ENCODE data around the gene EYS. TPM values are rescaled to one million over a fixed set of nuclear protein-coding genes. Genes with fewer than 3 reads are reported as not detected.

EYS gene
- total and polyA plus RNA-seq, 2 of the 8 experiments (the other 6 are each of a cell fraction or from before 2014, with no cell fraction given): 0.05 to 0.13 TPM

DNA sequence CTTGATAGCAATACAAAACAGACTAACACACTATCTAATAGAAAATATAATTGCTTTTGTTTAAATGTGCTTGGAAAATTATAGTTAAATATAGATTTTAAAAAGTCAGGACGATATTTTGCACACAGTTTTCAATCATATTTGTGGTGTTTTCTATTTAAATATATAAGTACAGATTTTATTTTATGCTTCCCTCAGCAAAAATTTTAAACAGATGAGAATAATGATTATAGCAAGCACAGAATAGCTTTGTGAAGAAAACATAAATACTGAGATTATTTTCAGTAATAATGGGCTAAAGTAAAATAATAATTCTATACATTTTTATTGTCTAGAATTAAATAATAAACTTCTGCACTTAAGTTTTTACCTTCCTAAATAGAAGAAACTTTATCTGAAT lies 1262.0 kb downstream of the EYS start:
- peaks cover 0 to 2% (median 0%) of the 10 kb centered on the region in 4 experiments; a peak in 1 of 8 replicates for H3K36me3 ChIP-seq (ENCODE audit: control insufficient read depth in 2 of 4, insufficient read depth in 4 of 4, low read length in 3 of 4)
- no peak overlapping the region for H3K9ac ChIP-seq (replicated peaks in 1 of 4; ENCODE audit: extremely low read depth in 1 of 4, low read depth in 3 of 4, low read length in 3 of 4)
- 60% methylated on average over 1 of the region's 1 CpG; no CpG with 5 or more reads in 1 of the 2 experiments for WGBS, 2 experiments (ENCODE audit: extremely low coverage in 1 of 2, insufficient coverage in 1 of 2, insufficient read length in 1 of 2, insufficient replicate concordance in 2 of 2, low coverage in 1 of 2, low lambda C conversion rate in 2 of 2, missing lambda C conversion rate in 1 of 2)
- no peak overlapping the region for H3K27ac ChIP-seq (ENCODE audit: low read depth, low read length)
- TF ChIP-seq EP300 (IDR thresholded peaks at IDR 0.05; ENCODE audit: borderline replicate concordance in 1 of 2, low read depth in 2 of 2, low read length in 2 of 2) (no peak), MAFK (IDR thresholded peaks at IDR 0.05; ENCODE audit: low read depth, low read length) (peak; percentile 43; the same call in 1 of the 2 replicates)
- no peak overlapping the region for H3K4me3 ChIP-seq (ENCODE audit: extremely low read depth in 1 of 4, insufficient read depth in 2 of 4, low read depth in 3 of 4, low read length in 4 of 4)
- no peak overlapping the region for H4K8ac ChIP-seq (ENCODE audit: extremely low read depth, insufficient read depth, low read length)
- H3K4me1 ChIP-seq (replicated peaks in 1 of 4; ENCODE audit: control insufficient read depth in 3 of 4, insufficient read depth in 4 of 4, low read length in 3 of 4): no peaks in the 10 kb centered on the region
- H2AK5ac ChIP-seq (ENCODE audit: low read depth, low read length): no peak overlapping the region
- ChIA-PET CTCF (ENCODE audit: partially characterized antibody) (no interaction called here), POLR2A (ENCODE audit: partially characterized antibody) (no interaction called here)
- DNase-seq (ENCODE audit: low read depth in 1 of 2, low spot score in 2 of 2): no peak
- no peak for FAIRE-seq
- H3K23me2 ChIP-seq (ENCODE audit: low read depth, low read length): no peaks in the 10 kb centered on the region
- H4K5ac ChIP-seq (ENCODE audit: insufficient read length, low read depth, low read length): no peak overlapping the region
- H4K20me1 ChIP-seq (replicated peaks in 1 of 2; ENCODE audit: control insufficient read depth in 1 of 2, insufficient read depth in 2 of 2, low read length in 2 of 2): no peaks in the 10 kb centered on the region
- no peak overlapping the region for H2BK120ac ChIP-seq (replicated peaks; ENCODE audit: low read depth, low read length)
- H3K27me3 ChIP-seq (replicated peaks in 1 of 4; ENCODE audit: control insufficient read depth in 3 of 4, extremely low read depth in 1 of 4, insufficient read depth in 3 of 4, low read length in 3 of 4): no peaks in the 10 kb centered on the region
- no peak overlapping the region for H3K23ac ChIP-seq (ENCODE audit: insufficient read length)
- H2BK12ac ChIP-seq (ENCODE audit: low read depth, low read length): no peak overlapping the region
- no peak overlapping the region for H4K91ac ChIP-seq (replicated peaks; ENCODE audit: insufficient read length, low read length)
- no peak overlapping the region for H2AFZ ChIP-seq (ENCODE audit: low read length)
- no peak overlapping the region for H2BK5ac ChIP-seq (ENCODE audit: low read depth, low read length)
- H3K18ac ChIP-seq (ENCODE audit: extremely low read depth, low read length): no peak overlapping the region
- no peak overlapping the region for H3K56ac ChIP-seq (replicated peaks; ENCODE audit: insufficient read length, low read depth, low read length)
- no peak overlapping the region for H3K4me2 ChIP-seq (ENCODE audit: insufficient read depth in 1 of 2, low read depth in 2 of 2, low read length in 2 of 2)
- peaks cover 5 to 13% of the 10 kb centered on the region in 2 experiments; a peak in 3 of 4 replicates for H3K9me3 ChIP-seq (ENCODE audit: insufficient read depth in 2 of 2, low read depth in 1 of 2, low read length in 1 of 2)
- H3K79me2 ChIP-seq (ENCODE audit: control insufficient read depth in 1 of 2, insufficient read depth in 2 of 2, low read length in 2 of 2): no peaks in the 10 kb centered on the region
- H3K79me1 ChIP-seq (ENCODE audit: low read depth, low read length): no peaks in the 10 kb centered on the region
- H2BK20ac ChIP-seq (ENCODE audit: low read length): no peak overlapping the region
- H3K4ac ChIP-seq (replicated peaks; ENCODE audit: insufficient read length, low read depth, low read length): no peak overlapping the region
- no peak overlapping the region for H2BK15ac ChIP-seq (ENCODE audit: low read length)
- H3K14ac ChIP-seq (ENCODE audit: insufficient read length): no peak overlapping the region

Measured in H1 (cell line).